Urothelium cell line (cell line): ENCODE results near the gene RAB5B.
"Not testable (repeated sequence)": the region's sequence is repeated elsewhere in the genome, so short reads cannot be mapped to it uniquely, and the experiment has no call there.

Source experiments
- DNase-seq: peaks from one replicate; pipeline ENCODE4 v3.0.0; 2011; ENCODE audit warnings: low spot score, mixed read lengths
- FAIRE-seq: peaks from 2 replicates; lab custom pipeline; 2011; peaks lifted over from hg19 to GRCh38; lab: Jason Lieb, UNC

The RAB5B gene

DNA sequence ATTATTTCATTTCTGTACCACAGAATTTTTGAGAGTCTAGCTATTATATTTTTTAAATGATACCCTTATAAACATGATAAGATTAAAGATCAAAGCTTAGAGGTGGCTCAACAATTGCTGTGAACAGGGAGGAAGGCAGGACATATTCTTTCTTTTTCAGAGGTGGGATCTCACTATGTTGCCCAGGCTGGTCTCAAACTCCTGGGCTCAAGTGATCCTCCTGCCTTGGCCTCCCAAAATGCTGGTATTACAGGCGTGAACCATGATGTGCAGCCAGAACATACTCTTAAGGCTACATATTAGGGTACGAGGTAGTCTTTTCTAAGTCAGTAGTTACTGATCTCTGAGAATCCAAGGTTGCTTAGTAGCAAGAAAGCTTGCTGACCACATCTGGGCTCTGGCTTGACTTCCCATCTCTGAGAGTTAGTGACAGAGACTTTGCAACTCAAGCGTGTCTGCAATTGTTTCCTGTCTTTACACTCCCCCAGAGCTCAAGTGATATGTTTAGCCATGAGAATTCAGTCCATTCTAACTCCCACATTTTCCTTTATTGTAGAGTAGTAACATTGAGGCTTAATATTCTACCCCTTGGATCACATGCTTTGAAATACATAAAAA lies 8.6 kb downstream of the RAB5B start:
- FAIRE-seq, result no peak
- no peak for DNase-seq

DNA sequence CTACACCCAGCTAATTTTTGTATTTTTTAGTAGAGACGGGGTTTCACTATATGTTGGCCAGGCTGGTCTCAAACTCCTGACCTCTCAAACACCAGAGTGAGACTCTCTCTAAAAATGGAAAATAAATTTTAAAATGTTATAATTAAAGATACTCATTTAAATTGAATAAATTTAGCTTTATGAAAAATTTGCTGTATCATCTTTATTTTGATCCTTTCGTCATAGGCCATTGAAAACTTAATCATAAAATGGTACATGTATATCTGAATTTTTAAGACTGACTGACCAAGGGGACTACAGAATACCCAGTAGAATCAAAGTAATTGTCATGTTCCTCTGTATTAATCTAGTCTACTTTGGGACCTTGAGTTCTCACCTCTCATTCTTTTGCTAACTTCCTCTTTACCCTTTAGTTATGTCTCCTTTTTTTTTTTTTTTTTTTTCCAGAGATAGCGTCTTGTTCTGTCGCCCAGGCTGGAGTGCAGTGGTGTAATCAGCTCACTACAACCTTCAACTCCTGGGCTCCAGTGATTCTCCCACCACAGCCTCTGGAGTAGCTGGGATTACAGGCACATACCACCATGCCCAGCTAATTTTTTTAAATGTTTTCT lies 9.5 kb downstream of the RAB5B start:
- DNase-seq, result no peak

GRCh38 chr12:55984861-55985260 lies 11.0 kb downstream of the RAB5B start:
- no peak for FAIRE-seq
- DNase-seq, result no peak

More for the DNA sequence above, 9.5 kb downstream of the RAB5B start:
- FAIRE-seq, result no peak

DNA sequence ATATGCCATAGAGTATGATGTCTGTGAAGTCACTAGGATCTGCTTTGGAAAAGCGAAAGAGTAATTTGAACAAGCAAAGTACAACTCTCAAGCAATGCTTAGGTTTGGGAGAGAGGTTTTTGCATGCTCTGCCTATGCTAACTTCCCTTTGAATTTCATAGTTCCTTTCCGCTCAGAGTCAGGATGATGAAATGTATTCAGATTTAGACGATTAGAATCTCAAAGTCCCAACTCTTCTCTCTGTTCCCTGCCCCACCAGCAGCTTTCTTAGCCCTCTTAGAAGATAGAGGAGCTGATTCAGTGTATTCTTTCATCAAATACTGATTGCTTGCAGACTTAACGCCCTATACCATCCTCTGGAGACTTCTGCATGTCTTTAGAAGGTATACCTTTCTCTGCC lies 11.5 kb downstream of the RAB5B start:
- no peak for DNase-seq
- no peak for FAIRE-seq

GRCh38 chr12:55985976-55986375 lies 12.1 kb downstream of the RAB5B start:
- DNase-seq, FAIRE-seq: not testable (repeated sequence)

DNA sequence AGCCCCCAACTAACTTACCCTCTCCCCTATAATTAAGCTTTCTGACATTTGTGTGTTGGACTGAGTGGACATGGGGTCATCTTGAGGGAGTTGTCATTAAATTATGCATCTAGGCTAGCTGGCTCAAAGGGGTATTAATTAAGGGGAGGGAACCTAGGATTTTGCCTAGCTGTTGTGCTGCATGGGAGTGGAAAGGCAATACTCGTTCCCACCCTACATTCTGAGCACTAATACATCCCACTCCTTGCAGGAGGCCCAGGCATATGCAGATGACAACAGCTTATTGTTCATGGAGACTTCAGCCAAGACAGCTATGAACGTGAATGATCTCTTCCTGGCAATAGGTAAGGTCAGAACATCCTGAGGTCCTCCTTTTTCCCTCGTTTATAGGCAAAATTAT lies 17.2 kb downstream of the RAB5B start:
- FAIRE-seq (no peak), DNase-seq (no peak)

GRCh38 chr12:55993230-55993853 lies 19.5 kb downstream of the RAB5B start:
- DNase-seq (no peak), FAIRE-seq (no peak)

DNA sequence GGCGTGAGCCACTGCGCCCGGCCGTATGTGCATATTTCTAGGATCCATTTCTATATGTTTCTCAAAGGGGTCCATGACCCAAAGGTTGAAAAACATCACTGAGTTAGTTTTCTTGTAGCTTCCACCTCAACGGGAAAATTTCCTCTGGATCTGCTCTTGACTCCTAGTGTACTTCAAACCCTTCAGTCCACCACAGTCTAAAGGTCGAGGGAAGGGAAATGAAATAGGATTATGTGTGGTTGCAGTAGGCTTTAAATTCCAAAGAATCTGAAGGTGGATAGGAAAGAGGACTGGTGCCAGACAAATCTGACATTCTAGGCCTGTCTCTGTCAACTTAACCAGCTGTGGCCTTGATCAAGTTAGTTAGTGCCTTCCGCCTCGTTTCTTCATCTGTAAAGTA lies 21.5 kb downstream of the RAB5B start:
- FAIRE-seq, result no peak
- DNase-seq, result no peak

DNA sequence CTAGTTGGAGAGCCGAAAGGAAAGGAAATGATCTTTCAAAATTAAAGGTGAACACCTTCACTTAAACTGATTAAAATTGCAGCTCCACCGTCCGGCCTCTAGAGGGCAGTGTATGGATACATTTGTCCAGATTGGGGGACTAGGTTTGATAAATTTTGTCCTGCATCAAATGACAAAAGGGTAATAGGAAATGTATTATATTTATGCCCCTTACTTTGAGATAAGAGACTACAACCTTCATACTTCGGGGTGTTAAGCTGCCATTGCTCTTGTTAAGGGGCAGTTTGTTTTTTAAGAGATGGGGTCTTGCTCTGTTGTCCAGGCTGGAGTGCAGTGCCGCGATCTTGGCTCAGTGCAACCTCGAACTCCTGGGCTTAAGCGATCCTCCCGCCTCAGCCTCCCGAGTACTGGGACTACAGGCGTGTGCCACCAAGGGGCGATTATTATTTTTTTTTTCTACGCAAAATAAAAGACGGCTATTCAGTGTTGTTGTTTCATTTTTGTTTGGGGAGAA lies 22.4 kb downstream of the RAB5B start:
- DNase-seq, result peak; percentile 54
- no peak for FAIRE-seq

DNA sequence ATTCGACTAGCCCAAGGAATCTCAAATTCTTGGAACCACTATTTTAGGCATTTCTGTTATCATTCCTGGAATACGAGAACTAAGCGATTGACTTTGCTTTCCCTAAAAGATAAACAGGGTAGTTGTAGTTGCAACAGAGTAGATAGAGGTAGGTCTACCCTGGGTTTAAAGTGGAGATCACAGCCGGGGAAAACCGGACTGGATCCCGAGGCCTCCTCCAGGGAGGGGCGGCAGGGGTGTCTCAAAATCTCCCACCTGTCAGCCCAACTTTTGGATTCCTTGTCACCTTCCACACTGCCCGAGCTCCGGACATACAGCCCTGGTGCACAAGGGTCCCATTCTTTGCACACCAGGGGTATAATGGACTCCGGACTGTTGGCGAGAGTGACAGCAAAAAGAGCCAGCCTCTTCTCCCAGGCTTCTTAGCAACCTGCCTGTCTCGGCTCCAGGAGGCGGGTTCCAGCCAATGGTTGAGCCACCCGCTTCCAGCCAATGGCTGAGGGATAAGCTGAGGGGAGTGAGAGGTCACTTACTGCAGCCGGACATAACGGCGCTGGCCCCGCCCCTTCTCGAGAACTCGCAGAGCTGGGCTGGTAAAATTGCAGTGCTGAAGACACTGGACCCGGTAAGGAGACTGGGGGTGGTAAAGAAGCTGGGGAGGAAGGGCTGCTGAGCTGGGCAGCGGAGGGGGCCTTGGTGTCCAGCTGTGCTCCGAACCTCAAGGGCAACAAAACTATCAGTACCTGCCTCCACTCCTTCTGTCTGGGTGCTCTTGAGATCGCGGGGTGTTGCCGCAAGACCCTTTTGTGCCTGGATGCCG lies 23.0 kb downstream of the RAB5B start, which contains the start of gene SUOX:
Gene SUOX (plus strand): TSS at position 562 of the 820 bp plus-strand sequence. CDS start 4,946 bp downstream, outside the sequence.
- DNase-seq (peak; percentile 97), FAIRE-seq (peak; percentile 55)

GRCh38 chr12:55997535-55997859 lies 23.6 kb downstream of the RAB5B start:
- peak; percentile 20 for FAIRE-seq
- no peak for DNase-seq

GRCh38 chr12:55999522-55999921 lies 25.6 kb downstream of the RAB5B start:
- FAIRE-seq, DNase-seq: not testable (repeated sequence)

DNA sequence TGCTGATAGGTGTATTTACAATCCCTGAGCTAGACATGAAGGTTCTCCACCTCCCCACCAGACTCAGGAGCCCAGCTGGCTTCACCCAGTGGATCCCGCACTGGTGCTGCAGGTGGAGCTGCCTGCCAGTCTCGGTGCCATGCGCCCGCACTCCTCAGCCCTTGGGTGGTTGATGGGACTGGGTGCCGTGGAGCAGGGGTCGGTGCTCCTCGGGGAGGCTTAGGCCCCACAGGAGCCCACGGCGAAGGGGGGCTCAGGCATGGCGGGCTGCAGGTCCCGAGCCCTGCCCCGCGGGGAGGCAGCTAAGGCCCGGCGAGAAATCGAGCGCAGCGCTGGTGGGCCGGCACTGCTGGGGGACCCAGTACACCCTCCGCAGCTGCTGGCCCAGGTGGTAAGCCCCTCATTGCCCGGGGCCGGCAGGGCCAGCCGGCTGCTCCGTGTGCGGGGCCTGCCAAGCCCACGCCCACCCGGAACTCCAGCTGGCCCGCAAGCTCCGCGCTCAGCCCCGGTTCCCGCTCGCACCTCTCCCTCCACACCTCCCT lies 26.2 kb downstream of the RAB5B start:
- not testable (repeated sequence) for FAIRE-seq, DNase-seq

DNA sequence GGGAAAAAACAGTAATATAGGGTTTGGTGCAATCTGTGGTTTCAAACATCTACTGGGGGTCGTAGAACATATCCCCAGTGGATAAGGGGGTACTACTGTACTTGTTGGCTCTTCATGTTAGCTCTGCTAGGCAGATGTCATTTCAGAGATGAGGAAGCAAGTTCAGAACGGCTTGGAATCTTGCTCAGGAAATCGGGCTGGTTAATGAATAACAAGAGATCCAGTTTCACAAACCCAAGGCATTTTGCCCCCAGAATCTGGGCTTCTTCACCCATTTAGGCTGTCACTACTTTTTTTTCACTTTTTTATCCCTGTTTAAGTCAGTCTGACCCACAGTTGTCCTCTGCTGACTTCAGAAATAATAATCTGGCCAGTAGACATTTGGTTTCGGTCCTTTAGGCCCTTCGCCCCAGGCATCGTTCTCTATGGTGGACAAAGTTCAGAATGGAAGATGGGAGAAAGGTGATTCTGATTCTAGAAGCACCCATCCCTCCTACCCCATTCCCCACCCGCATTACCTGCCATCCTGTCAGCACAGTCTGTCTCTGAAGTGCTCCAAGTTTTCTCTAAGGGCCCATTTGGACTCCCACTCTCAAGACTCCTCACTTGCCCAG lies 27.7 kb downstream of the RAB5B start:
- DNase-seq (no peak), FAIRE-seq (no peak)

- not testable (repeated sequence) for FAIRE-seq, DNase-seq
Measured at GRCh38 chr12:56003376-56003775, 29.5 kb downstream of the RAB5B start.

- FAIRE-seq (no peak), DNase-seq (no peak)
Measured at GRCh38 chr12:56004211-56004610, 30.3 kb downstream of the RAB5B start.

- DNase-seq (peak; percentile 79), FAIRE-seq (no peak)
Measured at GRCh38 chr12:56007564-56008559, 34.0 kb downstream of the RAB5B start.

DNA sequence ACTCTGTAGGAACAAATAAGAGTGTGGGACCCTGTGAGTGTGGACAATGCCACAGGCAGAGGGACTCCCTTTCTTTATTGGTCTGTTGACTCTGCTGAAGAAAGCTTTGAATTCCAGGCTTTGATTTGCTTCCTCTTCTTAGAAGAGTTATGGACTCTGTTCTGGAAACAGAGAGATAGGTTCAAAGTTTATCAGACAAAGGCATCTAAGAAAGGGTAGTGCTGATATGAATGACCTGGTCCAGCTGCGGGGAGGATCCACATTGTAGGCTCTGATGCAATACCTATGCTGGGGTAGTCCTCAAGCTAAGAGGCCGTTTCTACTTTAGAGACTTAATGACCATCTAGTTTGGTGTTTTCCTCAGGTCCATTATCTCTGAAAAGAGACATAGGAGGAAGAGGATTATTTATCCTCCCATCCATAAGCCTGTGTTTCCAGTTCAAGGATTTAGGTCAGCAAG lies 36.3 kb downstream of the RAB5B start:
- DNase-seq, result no peak
- no peak for FAIRE-seq

DNA sequence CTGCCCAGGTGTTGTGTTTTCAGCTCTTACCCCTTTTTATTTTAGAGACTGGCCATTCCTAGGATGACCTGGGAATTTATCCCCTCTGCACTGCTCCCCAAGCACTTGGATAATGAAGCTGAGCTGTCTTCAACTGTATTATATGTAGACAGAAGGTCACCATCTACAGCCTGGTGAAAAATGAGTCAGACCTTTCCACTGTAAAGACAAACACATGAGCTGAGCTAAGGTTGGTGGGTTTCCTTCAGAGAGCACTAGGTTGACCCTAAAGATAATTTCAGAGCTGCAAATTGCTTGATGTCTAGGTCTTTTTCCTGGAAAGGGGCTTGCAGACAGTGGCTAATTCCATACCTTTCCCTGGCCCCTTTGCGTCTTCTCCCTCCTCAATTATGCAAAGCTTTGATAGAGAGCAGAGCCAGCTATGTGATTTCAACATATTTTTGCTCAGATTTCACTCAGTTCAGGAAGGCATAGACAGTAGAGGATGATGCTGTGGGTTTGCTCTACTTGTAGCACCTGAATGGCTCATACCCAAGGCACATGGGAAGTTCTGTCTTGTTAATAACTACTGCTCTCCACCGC lies 37.7 kb downstream of the RAB5B start:
- FAIRE-seq, result no peak
- DNase-seq, result no peak
